Spleen (tissue), 11 donors: ENCODE measurements around the gene PTPRN2. TPM values are rescaled to one million over a fixed set of nuclear protein-coding genes. Genes with fewer than 3 reads are reported as not detected.

Experiments
- DNase-seq: peaks from one replicate; pipeline ENCODE4 v3.0.0-alpha.2; 2020
- H3K27ac ChIP-seq, 8 donors: fragments of 200-600 bp; sonication (generic) in 7 of 8; 1 replicate in 4 of 8; 2 replicates in 4 of 8; pipeline versions ENCODE4 v1.5.0 to v1.8.0; 2016 to 2021; ENCODE audit warnings: inconsistent platforms in 4 of 8, mild to moderate bottlenecking in 4 of 8, moderate library complexity in 1 of 8
- H3K27me3 ChIP-seq, 7 donors: fragments of 200-600 bp; sonication (generic) in 6 of 7; replicated peaks in 1 of 7; 1 replicate in 4 of 7; 2 replicates in 3 of 7; pipeline versions ENCODE4 v1.5.0 to v1.8.0; 2016 to 2021; ENCODE audit warnings: inconsistent platforms in 3 of 7, mild to moderate bottlenecking in 1 of 7
- H3K36me3 ChIP-seq, 6 donors: fragments of 200-600 bp; sonication (generic) in 5 of 6; 1 replicate in 4 of 6; 2 replicates in 2 of 6; pipeline versions ENCODE4 v1.5.0 to v1.8.0; 2016 to 2021; ENCODE audit warnings: inconsistent platforms in 2 of 6
- H3K4me1 ChIP-seq, 6 donors: fragments of 200-600 bp; sonication (generic) in 5 of 6; 1 replicate in 3 of 6; 2 replicates in 3 of 6; pipeline versions ENCODE4 v1.5.0 to v1.8.0; 2016 to 2021; ENCODE audit warnings: inconsistent platforms in 3 of 6
- H3K4me3 ChIP-seq, 8 donors: fragments of 200-600 bp; sonication (generic) in 7 of 8; 1 replicate in 4 of 8; 2 replicates in 4 of 8; pipeline versions ENCODE4 v1.5.0 to v1.8.0; 2016 to 2021; ENCODE audit warnings: inconsistent platforms in 4 of 8, mild to moderate bottlenecking in 4 of 8, moderate library complexity in 2 of 8
- H3K9me3 ChIP-seq, 8 donors: fragments of 200-600 bp; sonication (generic) in 7 of 8; 1 replicate in 4 of 8; 2 replicates in 4 of 8; pipeline versions ENCODE4 v1.5.0 to v1.8.0; 2016 to 2021; ENCODE audit warnings: inconsistent platforms in 4 of 8
- POLR2A ChIP-seq, 3 donors: fragments of 450-650 bp; IDR thresholded peaks; one replicate each; pipeline ENCODE4 v1.5.1; 2017; ENCODE audit warnings: antibody characterized with exemption in 3 of 3, mild to moderate bottlenecking in 1 of 3
- POLR2AphosphoS5 ChIP-seq, 3 donors: sonication (generic); formaldehyde crosslinking; IDR thresholded peaks; one replicate each; pipeline ENCODE4 v1.5.1; 2017; ENCODE audit warnings: antibody characterized with exemption in 3 of 3
- WGBS, 5 donors: extraction: QIAGEN DNeasy Blood & Tissue Kit in 3 of 5; methylation state at CpG; one replicate each; pipeline versions ENCODE4 v1.1.5 to v1.1.7; 2013 to 2018; 5-methylcytosine and 5-hydroxymethylcytosine counted together
- intact Hi-C: fragments of 100-400 bp; cut with DNase I; formaldehyde crosslinking; loops from one replicate; pipeline ENCODE4 v1.15.0; 2023; ENCODE audit warnings: low total_unique reads
- polyA plus RNA-seq, 3 donors: library from polyadenylated mRNA; stranded (reverse); fragments of 200-250 nt; gene quantifications; one replicate each; pipeline ENCODE4 v1.2.1, GENCODE V29; 2013
- total RNA-seq, 7 donors: library from RNA; depleted of rRNA in 3 of 7; stranded (reverse); fragments of >200 nt in 3 of 7; fragmentation: NEBNext Ultra II Directional in 4 of 7; extraction: Animal tissue kit (Norgen Biotek cat#: 25700) in 4 of 7; gene quantifications; one replicate each; pipeline versions ENCODE4 v1.1.0 to v1.2.1, GENCODE V29; 2016 to 2021
- TF ChIP-seq, protein P1 (sequence below), 11 experiments: fragments of 200-600 bp in 7 of 11; fragments of 450-650 bp in 4 of 11; sonication (generic) in 4 of 11; IDR thresholded peaks in 8 of 11; conservative IDR thresholded peaks in 3 of 11; 1 replicate in 7 of 11; 2 replicates in 4 of 11; pipeline versions ENCODE4 v1.4.0 to v1.8.0; 2016 to 2021; ENCODE audit warnings: antibody characterized with exemption in 11 of 11, inconsistent platforms in 4 of 11, mild to moderate bottlenecking in 1 of 11
- donor health status: healthy with polysubstance abuse.
- donor health status: DM: no; HTN: no; CAD: no; lungs with moderate emphysema.
- donor health status: DM: no; HTN: no; CAD: no.
- donor health status: Bipolar disorder and iron deficiency.
- donor health status: healthy.
- donor health status: DM: no; HTN: no; CAD: no.
- donor health status: DM: yes; HTN: yes; CAD: no.

Gene PTPRN2
- total and polyA plus RNA-seq, 10 donors = 7.0 to 22.8 (median 16.8) TPM

DNA sequence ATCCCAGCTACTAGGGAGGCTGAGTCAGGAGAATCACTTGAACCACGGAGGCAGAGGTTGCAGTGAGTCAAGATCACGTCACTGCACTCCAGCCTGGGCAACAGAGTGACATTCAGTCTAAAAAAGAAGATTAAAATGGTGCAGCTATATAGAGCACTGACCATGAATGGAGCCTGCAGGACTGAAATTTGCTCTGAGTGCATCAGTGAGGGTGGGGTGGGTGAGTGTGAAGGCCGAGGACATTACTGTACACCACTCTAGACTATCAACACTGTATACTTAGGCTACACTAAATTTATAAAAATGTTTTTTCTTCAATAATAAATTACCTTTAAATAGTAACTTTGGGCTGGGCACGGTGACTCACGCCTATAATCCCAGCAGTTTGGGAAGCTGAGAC is 294.7 kb downstream of the PTPRN2 start:
- Histone ChIP-seq H3K27ac (no peak overlapping the region), H3K4me1 (no peaks in the 10 kb centered on the region), H3K36me3 (no peaks in the 10 kb centered on the region), H3K27me3 (no peaks in the 10 kb centered on the region), H3K9me3 (peaks cover 0 to 34% (median 30%) of the 10 kb centered on the region in 8 donors), H3K4me3 (no peak overlapping the region)
- DNase-seq = no peak
- no peak for TF ChIP-seq POLR2A (IDR thresholded peaks at IDR 0.05)
- TF ChIP-seq, protein P1, sequence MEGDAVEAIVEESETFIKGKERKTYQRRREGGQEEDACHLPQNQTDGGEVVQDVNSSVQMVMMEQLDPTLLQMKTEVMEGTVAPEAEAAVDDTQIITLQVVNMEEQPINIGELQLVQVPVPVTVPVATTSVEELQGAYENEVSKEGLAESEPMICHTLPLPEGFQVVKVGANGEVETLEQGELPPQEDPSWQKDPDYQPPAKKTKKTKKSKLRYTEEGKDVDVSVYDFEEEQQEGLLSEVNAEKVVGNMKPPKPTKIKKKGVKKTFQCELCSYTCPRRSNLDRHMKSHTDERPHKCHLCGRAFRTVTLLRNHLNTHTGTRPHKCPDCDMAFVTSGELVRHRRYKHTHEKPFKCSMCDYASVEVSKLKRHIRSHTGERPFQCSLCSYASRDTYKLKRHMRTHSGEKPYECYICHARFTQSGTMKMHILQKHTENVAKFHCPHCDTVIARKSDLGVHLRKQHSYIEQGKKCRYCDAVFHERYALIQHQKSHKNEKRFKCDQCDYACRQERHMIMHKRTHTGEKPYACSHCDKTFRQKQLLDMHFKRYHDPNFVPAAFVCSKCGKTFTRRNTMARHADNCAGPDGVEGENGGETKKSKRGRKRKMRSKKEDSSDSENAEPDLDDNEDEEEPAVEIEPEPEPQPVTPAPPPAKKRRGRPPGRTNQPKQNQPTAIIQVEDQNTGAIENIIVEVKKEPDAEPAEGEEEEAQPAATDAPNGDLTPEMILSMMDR (IDR thresholded peaks at IDR 0.05 in 8 of 11, conservative IDR thresholded peaks at IDR 0.05 in 3 of 11) = no peak
- no peak for TF ChIP-seq POLR2AphosphoS5 (IDR thresholded peaks at IDR 0.05)
- intact Hi-C loops = no loop called here
- WGBS, 5 donors = 76 to 89% (median 83%) methylated on average over 5 of the region's 5 CpGs

DNA sequence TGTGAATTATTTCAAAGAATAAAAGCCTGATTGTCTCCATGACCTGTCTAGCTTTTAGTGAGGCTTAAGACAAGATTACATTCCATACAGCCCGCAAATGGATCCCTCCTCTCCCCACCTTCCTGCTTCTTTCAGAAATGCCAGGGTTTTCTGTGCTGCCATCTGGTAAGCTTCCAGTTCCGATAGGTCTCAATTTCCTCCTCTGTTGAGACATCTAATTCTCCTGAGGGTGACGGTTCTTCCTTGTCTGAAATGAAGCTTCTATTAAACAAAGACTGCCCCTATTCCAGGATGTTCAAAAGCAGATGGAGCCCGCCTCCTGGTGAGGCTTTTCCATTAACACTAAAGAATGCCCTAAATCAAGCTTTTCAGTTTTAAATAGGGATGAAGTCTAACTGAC is 295.6 kb downstream of the PTPRN2 start:
- 63 to 81% (median 65%) methylated on average over 4 of the region's 4 CpGs for WGBS, 5 donors
- no peaks in the 10 kb centered on the region for H3K27me3 ChIP-seq
- no peak for DNase-seq
- H3K9me3 ChIP-seq = peaks cover 0 to 44% (median 39%) of the 10 kb centered on the region in 8 donors
- H3K36me3 ChIP-seq = no peaks in the 10 kb centered on the region
- no peak overlapping the region for H3K27ac ChIP-seq
- intact Hi-C loops = no loop called here
- H3K4me3 ChIP-seq = no peak overlapping the region
- TF ChIP-seq POLR2AphosphoS5 (IDR thresholded peaks at IDR 0.05) (no peak), POLR2A (IDR thresholded peaks at IDR 0.05) (no peak)
- TF ChIP-seq, protein P1 (IDR thresholded peaks at IDR 0.05 in 8 of 11, conservative IDR thresholded peaks at IDR 0.05 in 3 of 11) = no peak
- H3K4me1 ChIP-seq = no peaks in the 10 kb centered on the region

DNA sequence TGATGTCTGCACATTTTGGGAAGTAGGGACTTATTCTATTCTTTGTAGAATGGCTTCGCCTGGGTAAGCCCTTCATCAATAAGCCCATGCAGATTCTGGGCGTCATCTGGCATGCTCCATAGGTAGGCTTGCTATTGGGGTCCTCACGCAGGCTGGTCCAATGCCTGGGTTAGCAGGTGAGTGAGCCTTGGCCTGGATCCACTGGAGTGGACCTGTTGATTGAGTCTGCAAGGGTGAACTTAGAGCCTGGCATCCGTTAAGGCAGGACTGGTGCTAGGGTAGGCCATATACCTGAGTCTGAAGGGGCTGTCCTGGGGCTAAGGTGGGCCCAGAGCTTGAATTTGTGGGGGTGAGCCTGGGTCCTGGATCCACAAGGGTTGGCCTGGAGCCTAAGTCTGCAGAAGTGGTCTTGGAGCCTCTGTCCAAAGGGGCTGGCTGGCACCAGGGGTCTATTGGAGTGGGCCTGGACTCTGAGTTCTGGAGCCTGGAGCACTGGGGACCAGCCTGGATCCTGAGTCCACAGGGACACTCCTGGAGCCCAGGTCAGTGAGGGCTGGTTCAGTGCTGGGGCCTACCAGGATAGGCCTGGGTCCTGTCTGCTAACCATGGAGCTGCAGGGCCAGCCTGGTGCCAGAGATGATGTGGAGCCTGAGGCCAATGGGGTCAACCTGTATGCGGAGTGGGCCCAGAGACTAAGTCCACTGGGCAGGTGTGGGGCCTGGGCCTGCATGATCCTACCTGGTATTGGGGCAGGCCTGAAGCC is 297.7 kb downstream of the PTPRN2 start:
- no peak overlapping the region for H3K4me3 ChIP-seq
- WGBS, 5 donors = 81 to 92% (median 91%) methylated on average over 4 to 5 of the region's 5 CpGs
- no peak overlapping the region for H3K27ac ChIP-seq
- no peak for DNase-seq
- H3K4me1 ChIP-seq = no peaks in the 10 kb centered on the region
- no peaks in the 10 kb centered on the region for H3K36me3 ChIP-seq
- TF ChIP-seq POLR2AphosphoS5 (IDR thresholded peaks at IDR 0.05) (no peak), POLR2A (IDR thresholded peaks at IDR 0.05) (no peak)
- TF ChIP-seq, protein P1 (IDR thresholded peaks at IDR 0.05 in 8 of 11, conservative IDR thresholded peaks at IDR 0.05 in 3 of 11) = no peak
- H3K27me3 ChIP-seq = no peaks in the 10 kb centered on the region
- intact Hi-C loops = no loop called here
- peaks cover 0 to 61% (median 58%) of the 10 kb centered on the region in 8 donors for H3K9me3 ChIP-seq

DNA sequence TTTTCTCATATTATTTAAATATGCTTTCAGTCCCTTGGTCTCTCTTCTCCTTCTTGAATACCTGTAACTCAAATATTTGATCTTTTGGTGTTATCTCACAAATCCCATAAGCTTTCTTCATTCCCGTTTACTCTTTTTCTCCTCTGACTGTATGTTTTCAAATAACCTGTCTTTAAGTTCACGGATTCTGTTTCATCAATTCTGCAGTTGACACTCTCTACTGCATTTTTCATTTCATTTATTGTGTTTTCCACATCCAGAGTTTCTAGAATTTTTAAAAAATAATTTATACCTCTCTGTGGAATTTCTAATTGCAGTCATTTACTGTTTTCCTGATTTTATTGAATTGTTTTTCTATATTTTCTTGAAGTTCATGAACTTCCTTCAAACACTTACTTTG is 298.4 kb downstream of the PTPRN2 start:
- Histone ChIP-seq H3K27ac (no peak overlapping the region), H3K4me1 (no peaks in the 10 kb centered on the region), H3K9me3 (peaks cover 0 to 65% (median 58%) of the 10 kb centered on the region in 8 donors), H3K36me3 (no peaks in the 10 kb centered on the region), H3K27me3 (no peaks in the 10 kb centered on the region), H3K4me3 (no peak overlapping the region)
- intact Hi-C loops = no loop called here
- TF ChIP-seq, protein P1 (IDR thresholded peaks at IDR 0.05 in 8 of 11, conservative IDR thresholded peaks at IDR 0.05 in 3 of 11) = no peak
- TF ChIP-seq POLR2AphosphoS5 (IDR thresholded peaks at IDR 0.05) = no peak
- no peak for TF ChIP-seq POLR2A (IDR thresholded peaks at IDR 0.05)
- no peak for DNase-seq
- 89 to 97% (median 96%) methylated on average over 2 of the region's 2 CpGs for WGBS, 5 donors
